Measurements from ENCODE around the gene ITGA7.

ITGA7 gene

GRCh38 chr12:55699471-55700055, 8.1 kb downstream of the ITGA7 start:
- no peak for DNase-seq

DNA sequence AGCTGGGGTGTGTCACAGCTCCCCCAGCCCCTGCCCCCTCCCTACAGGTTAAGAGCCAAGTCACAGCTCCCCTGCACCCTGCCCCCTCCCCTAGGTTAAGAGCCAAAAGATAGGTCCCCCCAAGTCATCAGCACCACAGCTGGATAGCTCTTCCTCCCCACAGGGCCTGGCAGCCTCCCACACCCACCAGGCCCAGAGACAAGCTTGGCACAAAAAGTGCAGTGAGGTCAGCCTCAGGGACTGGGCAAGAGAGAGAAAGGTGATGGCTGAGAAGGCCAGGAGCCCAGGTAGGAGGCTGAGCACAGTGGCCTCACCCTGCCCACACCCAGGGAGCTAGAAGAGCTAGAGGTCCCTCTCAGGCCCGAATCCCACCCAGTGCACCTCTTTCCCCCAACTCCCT, 8.7 kb downstream of the ITGA7 start:
- no peak for DNase-seq

- DNase-seq: no peak
Measured at GRCh38 chr12:55698241-55698955, 9.3 kb downstream of the ITGA7 start.

- DNase-seq: no peak
Measured at GRCh38 chr12:55697686-55698085, 10.0 kb downstream of the ITGA7 start.

DNA sequence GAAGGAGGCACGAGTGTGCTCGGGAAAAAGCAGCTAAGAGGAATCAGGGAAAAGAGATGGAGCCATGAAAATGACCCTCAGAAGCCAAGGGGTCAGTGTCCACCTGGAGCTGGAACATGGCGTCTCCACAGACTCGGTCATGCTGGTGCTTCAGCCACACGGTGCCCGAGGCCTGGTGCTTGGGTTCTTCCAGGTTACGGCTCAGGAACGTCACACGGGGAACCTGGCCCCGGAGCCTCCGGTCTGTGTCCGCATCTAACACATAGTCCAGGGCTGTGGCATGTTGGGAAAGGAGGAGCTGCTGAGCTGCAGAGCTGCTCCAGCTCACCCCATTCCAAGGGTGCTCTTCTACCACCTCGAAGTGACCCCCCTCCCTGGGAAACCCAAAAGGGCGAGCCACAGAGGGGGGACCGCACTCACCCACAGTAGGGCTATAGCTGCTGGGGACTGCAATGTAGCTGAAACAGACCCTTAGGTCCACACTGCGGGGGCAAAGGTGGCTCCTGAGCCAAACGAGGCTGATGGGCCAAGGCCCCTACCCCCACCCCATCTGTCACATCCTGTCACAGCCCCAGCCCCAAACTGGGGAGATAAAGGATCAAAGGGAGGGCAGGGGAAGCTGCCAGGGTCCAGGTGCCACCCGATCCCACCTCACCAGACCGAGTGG, 10.8 kb downstream of the ITGA7 start:
- no peak for DNase-seq

GRCh38 chr12:55696141-55696540, 11.6 kb downstream of the ITGA7 start:
- DNase-seq: no peak

DNA sequence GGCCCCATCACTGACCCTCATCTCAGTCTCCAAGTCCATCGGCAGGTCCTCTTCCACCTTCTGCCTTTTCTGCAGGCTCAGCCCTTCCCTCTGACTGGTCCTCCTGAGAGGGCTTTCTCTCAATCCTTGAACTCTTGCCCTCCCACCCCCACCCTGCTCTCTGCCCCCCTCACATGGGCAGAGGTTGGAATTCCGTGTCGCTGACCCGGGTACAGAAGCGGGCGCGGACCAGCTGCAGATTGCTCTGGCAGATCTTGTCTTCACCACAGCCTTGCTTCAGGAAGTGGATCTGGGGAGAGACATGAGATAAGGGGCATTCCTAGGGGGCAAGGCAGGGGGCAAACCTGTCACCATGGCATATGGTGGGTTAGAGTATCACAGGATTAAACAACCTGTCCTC, 12.4 kb downstream of the ITGA7 start:
- DNase-seq: no peak

GRCh38 chr12:55694651-55695050, 13.1 kb downstream of the ITGA7 start:
- no peak for DNase-seq

GRCh38 chr12:55694188-55694515, 13.6 kb downstream of the ITGA7 start:
- no peak for DNase-seq

GRCh38 chr12:55693323-55694187, 14.1 kb downstream of the ITGA7 start:
- no peak for DNase-seq

DNA sequence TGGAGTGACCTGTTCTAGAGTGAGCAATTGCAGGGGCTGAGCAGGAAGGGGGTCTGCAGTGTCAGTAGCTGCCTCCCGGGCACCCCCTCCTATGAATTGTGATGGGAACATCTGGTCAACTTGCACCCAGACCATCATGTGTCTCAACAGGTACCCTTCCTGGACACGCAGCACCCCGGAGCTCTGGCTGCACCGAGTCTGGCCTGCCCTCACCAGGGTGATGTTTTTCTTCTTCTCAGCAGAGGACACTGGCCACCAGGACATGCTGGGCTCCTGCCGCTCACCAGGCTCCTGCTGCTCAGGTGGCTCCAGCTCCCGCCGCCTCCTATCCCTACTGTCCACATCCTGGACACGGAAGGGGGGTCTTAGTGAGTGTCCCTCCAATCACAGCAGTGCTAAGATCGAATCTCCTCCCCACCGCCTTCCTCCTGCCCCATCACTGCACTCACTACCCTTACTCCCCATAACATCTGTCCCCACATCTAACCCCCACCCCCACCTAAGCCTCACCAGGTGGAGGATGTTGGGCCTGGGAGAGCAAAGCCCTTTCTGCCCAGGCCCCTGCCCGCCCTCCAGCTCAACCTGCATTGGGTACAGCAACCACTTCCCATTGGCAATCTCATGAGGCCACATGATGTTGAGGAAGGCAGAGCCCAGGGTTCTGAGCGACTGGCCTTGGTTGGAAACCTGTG, 14.9 kb downstream of the ITGA7 start:
- no peak for DNase-seq

DNA sequence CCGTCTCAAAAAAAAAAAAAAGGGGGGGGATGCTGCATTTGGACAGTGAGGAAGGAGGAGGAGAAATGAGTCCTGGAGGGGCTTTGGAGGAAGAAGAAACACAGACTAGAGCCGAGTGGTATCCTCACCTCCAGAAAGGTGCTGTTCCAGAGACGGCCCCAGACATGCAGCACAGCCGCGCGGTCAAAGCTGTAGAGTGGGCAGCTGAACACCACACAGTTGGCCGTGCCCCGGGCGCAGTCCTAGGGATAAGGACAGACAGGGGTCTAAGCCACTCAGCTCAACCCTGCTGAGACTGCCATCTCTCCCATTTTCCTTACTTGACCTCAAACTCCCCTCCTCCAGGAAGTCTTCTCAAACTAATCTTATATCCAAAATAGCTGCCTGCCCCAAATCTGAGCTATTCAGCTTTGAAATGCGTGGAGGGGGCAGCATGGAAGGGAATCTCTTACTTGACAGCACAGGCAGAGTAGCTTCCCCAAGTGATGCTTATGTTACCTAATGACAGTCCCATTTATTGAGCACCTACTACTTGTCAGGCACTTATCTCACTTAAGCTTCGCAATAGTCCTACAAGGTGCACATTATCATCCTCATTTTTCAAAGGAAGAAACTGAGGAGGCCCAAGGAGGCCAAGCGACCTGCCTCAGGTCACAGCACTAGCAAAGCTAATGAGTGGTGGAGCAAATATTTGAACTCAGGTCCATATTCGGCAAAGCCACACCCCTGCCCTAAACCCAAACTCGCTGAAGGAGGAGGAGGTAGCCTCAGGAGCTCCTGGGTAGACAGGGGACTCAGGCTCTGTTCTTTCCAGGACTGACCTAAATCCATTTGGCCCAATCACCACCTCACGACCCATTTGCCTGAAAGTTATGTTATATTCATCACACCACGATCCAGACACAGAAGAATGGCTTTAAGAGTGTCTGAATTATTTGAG, 18.7 kb downstream of the ITGA7 start:
- no peak for DNase-seq

GRCh38 chr12:55687746-55688145, 20.0 kb downstream of the ITGA7 start:
- no peak for DNase-seq

DNA sequence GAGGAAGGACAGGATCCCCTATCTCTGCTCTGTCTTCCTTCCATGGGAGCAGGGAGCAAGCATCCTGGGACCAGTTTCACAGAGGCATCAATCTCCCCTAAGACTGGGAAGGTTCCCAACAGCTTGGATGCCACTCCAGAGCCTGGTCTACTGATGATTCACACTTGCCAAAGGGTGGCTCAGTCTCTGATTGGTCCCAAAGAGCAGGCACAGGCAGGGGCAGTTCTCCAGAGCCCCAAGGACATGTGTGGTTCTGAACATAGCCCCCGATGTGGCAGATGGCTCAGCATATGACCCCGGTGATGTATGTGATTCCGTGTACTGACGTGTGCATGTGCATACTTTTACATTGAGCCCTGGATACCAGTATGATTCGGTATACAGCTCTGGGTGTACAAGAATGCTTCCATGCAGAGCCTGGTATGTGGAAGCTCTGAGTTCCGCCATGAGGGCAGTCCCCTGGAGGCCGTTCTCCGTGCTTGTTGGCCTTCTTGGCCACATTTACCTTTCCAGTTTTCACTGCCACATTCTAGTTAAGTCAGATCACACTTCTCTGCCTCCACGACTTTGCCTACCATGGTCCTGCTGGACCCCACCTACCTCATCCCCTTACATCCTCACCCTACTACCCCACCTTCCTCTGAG, 21.2 kb downstream of the ITGA7 start:
- DNase-seq: no peak

- DNase-seq: no peak
Measured at GRCh38 chr12:55685671-55686070, 22.0 kb downstream of the ITGA7 start.

- DNase-seq: no peak
Measured at GRCh38 chr12:55684761-55685370, 22.8 kb downstream of the ITGA7 start.

GRCh38 chr12:55683676-55684075, 24.0 kb downstream of the ITGA7 start:
- no peak for DNase-seq

DNA sequence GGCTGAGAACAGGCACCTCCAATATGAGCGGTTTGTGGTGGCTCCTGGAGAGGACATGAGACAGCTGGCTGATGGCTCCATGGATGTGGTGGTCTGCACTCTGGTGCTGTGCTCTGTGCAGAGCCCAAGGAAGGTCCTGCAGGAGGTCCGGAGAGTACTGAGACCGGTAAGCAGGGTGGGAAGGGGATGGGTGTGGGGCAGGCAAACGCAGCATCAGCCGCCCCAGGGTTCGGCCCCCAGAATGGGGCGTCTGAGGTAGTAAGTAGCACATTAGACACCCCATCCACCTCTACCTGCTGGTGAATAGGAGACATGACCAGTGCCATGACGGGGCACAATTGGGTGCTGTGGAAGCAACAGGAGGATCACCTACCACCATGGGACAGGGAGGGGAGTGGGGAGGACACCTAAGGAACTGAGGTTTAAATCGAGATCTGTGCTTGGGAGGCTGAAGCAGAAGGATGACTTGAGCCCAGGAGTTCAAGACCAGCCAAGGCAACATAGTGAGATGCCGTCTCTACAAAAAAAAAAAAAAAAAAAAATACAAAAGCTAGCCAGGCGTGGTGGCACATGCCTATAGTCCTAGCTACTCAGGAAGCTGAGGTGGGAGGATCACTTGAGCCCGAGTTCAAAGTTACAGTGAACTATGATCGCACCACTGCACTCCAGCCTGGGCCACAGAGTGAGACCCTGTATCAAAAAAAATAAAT, 25.5 kb downstream of the ITGA7 start:
- no peak for DNase-seq

- no peak for DNase-seq
Measured at GRCh38 chr12:55681142-55682077, 26.3 kb downstream of the ITGA7 start.

All from SIG-M5 (cell line).